Prostate gland (tissue), 2 donors: ENCODE results near the gene MIER2. TPM values are rescaled to one million over a fixed set of nuclear protein-coding genes. Genes with fewer than 3 reads are reported as not detected.

Experiments
- DNase-seq: peaks from one replicate; pipeline ENCODE4 v3.0.0-alpha.2; 2019; ENCODE audit warnings: low spot score
- H3K27ac ChIP-seq, 2 donors: fragments of 200-600 bp; sonication (generic); 2 replicates each; pipeline ENCODE4 v1.5.1; 2017 to 2019
- H3K27me3 ChIP-seq: fragments of 200-600 bp; sonication (generic); replicated peaks from 2 replicates; pipeline ENCODE4 v1.5.1; 2019; ENCODE audit not compliant: insufficient read depth
- H3K36me3 ChIP-seq, 2 donors: fragments of 200-600 bp; sonication (generic); 1 replicate in 1 of 2; 2 replicates in 1 of 2; pipeline versions ENCODE4 v1.5.1 to v1.8.1; 2017 to 2019
- H3K4me1 ChIP-seq: fragments of 200-600 bp; sonication (generic); replicated peaks from 2 replicates; pipeline ENCODE4 v1.5.1; 2019
- H3K4me3 ChIP-seq, 2 donors: fragments of 200-600 bp; sonication (generic); 2 replicates each; pipeline ENCODE4 v1.5.1; 2017 to 2019
- H3K9me3 ChIP-seq: fragments of 200-600 bp; sonication (generic); 2 replicates; pipeline ENCODE4 v1.5.1; 2017
- POLR2A ChIP-seq: fragments of 450-650 bp; IDR thresholded peaks from one replicate; pipeline ENCODE4 v1.6.1; 2016; ENCODE audit warnings: antibody characterized with exemption, mild to moderate bottlenecking
- POLR2AphosphoS5 ChIP-seq: sonication (generic); formaldehyde crosslinking; IDR thresholded peaks from one replicate; pipeline ENCODE4 v1.6.1; 2017; ENCODE audit warnings: antibody characterized with exemption
- WGBS: methylation state at CpG from one replicate; pipeline ENCODE4 v1.1.5; 2018; 5-methylcytosine and 5-hydroxymethylcytosine counted together
- intact Hi-C: fragments of 100-400 bp; cut with DNase I; formaldehyde crosslinking; loops from one replicate; pipeline ENCODE4 v1.14.2; 2022
- total RNA-seq, 2 donors: library from RNA; depleted of rRNA; stranded (reverse); fragments of >200 nt; gene quantifications; one replicate each; pipeline ENCODE4 v1.1.0, GENCODE V29; 2016
- TF ChIP-seq, protein P1 (sequence below), 4 experiments: fragments of 200-600 bp in 2 of 4; fragments of 450-650 bp in 2 of 4; sonication (generic) in 2 of 4; IDR thresholded peaks; 1 replicate in 3 of 4; 2 replicates in 1 of 4; pipeline ENCODE4 v1.5.1; 2016 to 2019; ENCODE audit warnings: antibody characterized with exemption in 4 of 4, mild to moderate bottlenecking in 2 of 4, moderate library complexity in 2 of 4

The MIER2 gene
- total RNA-seq, 2 donors from 2014 or later: 16.9 to 37.1 TPM

DNA sequence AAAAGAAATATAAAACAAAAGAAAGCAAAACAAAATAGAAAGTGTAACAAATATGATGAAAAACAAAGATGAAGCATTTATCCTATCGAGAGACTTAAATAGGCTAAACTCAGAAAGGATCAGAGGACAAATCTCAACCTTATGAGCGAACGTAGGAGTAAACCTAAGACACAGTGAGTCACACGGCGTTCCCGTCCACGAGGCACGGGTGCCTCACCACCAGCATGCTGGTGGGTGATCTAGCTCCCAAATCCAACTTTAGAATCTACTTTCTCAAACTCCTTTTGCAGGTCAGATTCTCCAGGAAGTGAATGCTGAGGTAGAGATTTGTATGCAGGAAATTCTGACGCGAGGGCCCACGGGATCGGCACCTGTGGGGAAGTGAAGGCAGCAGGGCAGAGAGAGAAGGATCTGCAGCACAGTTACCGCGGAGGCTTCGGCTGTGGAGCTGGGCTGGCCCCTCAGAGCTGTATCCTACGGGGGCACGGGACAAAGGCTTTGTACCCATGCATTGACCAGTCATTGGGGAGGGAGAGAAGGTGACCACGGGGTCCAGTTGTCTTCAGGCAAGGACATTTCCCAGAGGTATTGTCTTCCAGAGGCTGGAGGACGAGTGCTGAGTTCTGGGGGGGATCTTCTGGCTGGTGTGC, 7.5 kb upstream of the MIER2 start:
- intact Hi-C loops: no loop called here

DNA sequence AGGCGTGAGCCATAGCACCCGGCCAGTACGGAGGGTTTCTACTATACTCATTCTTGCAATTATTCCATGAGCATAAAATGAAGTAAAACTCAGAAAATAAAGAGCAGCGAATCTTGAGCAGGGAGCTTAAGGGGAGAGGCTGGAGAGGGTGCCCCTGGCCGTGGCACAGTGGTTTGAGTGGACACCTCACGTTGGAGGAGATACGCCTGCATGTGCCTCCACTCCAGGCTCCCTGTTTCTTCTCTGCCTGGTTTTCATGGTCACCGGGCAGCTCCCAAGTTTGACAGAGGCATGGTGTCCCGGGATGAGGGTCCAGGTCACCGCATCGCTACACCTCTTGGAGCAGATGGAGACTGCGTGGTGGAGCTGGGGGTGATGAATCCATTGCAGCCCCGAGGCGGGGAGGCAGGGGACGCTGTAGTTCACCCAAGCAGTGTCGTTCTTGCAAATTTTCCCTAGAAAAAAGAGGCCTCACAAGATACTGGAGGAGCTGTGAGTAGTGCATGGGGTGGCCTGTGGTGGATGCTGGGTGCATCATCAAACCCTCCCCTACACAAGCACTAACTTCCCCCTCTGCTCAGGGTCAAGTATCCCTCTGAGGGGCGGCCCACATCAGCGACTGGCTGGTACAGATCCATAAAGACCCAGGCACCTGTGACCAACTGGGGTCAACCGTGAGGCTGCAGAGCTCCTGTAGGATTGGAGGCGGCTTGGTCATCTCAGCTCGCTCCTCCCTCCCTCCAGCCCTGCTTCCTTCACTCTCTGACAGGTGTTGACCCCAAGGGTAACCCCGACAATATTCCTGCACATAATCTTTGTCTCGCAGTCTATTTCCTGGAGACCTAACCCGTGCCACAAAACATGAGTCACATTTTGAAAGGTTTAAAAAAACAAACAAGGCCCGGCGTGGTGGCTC, 3.6 kb upstream of the MIER2 start:
- no peaks in the 10 kb centered on the region for H3K27me3 ChIP-seq
- no peak overlapping the region for H3K4me3 ChIP-seq
- H3K36me3 ChIP-seq: no peaks in the 10 kb centered on the region
- no peak overlapping the region for H3K27ac ChIP-seq
- no peak for DNase-seq
- 69% methylated on average over 26 of the region's 26 CpGs for WGBS
- intact Hi-C loops: no loop called here
- TF ChIP-seq POLR2AphosphoS5: no peak
- TF ChIP-seq POLR2A: no peak
- TF ChIP-seq, protein P1, sequence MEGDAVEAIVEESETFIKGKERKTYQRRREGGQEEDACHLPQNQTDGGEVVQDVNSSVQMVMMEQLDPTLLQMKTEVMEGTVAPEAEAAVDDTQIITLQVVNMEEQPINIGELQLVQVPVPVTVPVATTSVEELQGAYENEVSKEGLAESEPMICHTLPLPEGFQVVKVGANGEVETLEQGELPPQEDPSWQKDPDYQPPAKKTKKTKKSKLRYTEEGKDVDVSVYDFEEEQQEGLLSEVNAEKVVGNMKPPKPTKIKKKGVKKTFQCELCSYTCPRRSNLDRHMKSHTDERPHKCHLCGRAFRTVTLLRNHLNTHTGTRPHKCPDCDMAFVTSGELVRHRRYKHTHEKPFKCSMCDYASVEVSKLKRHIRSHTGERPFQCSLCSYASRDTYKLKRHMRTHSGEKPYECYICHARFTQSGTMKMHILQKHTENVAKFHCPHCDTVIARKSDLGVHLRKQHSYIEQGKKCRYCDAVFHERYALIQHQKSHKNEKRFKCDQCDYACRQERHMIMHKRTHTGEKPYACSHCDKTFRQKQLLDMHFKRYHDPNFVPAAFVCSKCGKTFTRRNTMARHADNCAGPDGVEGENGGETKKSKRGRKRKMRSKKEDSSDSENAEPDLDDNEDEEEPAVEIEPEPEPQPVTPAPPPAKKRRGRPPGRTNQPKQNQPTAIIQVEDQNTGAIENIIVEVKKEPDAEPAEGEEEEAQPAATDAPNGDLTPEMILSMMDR (IDR thresholded peaks at IDR 0.05): no peak
- peaks cover 3% of the 10 kb centered on the region for H3K4me1 ChIP-seq
- H3K9me3 ChIP-seq: no peaks in the 10 kb centered on the region

More for the DNA sequence above, 7.5 kb upstream of the MIER2 start:
- Histone ChIP-seq H3K4me1 (no peaks in the 10 kb centered on the region), H3K27me3 (no peaks in the 10 kb centered on the region), H3K4me3 (no peak overlapping the region), H3K27ac (no peak overlapping the region), H3K36me3 (no peaks in the 10 kb centered on the region), H3K9me3 (no peaks in the 10 kb centered on the region)
- WGBS: 72% methylated on average over 19 of the region's 19 CpGs
- DNase-seq: no peak
- TF ChIP-seq, protein P1 (IDR thresholded peaks at IDR 0.05): no peak
- TF ChIP-seq POLR2A (no peak), POLR2AphosphoS5 (no peak)

DNA sequence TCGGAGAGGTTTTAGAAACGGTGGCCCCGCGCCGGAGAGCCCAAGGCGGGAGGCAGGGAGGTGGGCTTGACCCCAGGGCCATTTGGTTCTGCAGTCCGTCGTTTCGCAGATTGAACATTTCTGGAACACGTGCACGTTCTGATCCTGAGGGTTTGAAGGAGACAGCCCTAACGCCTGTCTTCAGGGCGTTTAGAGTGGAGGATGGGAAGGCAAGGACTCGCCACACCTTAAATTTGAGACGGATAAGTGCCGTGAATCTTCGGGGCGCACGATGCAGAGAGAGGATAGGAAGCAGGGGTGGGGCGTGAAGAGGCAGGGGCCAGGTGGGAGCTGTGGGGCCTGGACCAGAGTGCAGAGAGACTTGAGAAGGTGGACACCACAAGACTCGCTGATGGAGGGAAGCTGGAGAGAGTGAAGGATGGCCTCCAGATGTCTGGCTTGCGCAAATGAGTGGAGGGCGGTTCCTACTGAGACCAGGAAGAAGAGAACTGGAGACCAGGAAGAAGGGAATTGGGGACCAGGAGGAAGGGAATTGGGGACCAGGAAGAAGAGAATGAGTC, 804 bp upstream of the MIER2 start:
- no peaks in the 10 kb centered on the region for H3K9me3 ChIP-seq
- no peak for DNase-seq
- peak overlapping the region in 1 of 2 donors; percentile 96 for H3K4me3 ChIP-seq
- intact Hi-C loops: no loop called here
- peaks cover 22% of the 10 kb centered on the region for H3K4me1 ChIP-seq
- no peak overlapping the region for H3K27ac ChIP-seq
- no peak for TF ChIP-seq POLR2AphosphoS5
- 60% methylated on average over 23 of the region's 23 CpGs for WGBS
- no peaks in the 10 kb centered on the region for H3K27me3 ChIP-seq
- no peaks in the 10 kb centered on the region for H3K36me3 ChIP-seq

DNA sequence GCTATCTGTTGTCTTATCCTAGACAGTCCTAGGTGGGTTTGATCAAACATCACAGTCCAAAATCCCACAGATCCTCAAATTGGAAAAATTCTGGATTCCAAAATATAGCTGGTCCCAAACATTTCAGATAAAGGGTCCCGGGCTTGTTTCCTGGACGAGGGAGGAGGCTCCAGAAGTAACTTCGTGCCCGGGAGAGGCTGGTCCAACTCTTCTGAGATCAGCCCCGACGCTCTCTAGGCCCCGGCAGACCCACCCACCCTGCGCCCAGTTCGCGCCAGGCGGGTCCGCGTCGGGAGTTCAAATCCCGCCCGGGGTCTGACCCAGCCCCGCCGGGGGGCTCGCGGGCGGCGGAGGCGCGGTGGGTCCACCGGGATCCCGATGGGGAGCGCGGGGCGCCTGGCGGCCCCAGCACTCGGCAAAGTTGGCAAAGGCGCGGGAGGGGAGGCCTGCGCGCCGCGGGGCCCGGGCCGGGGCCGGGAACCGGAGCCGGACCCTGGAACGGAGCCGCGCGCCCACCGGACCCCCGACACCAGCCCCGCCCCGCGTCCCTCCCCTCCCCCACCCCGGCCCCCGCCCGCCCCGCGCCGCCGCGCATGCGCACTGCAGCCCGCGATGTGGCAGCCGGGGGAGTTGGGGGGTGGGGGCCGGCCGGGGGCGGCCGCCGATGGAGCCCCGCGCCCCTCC, 513 bp downstream of the MIER2 start:
- under 1% methylated on average over 43 of the region's 70 CpGs for WGBS
- DNase-seq: no peak
- intact Hi-C loops: no loop called here

More for the DNA sequence above, 513 bp downstream of the MIER2 start:
- Histone ChIP-seq H3K27ac (peak overlapping the region; percentile 69 to 83), H3K4me3 (peak overlapping the region; percentile 88 to 96), H3K4me1 (peaks cover 22% of the 10 kb centered on the region), H3K36me3 (no peaks in the 10 kb centered on the region), H3K27me3 (no peaks in the 10 kb centered on the region), H3K9me3 (no peaks in the 10 kb centered on the region)
- peak; percentile 4 for TF ChIP-seq POLR2AphosphoS5
- TF ChIP-seq, protein P1 (IDR thresholded peaks at IDR 0.05): no peak
